SKM-1 (cell line): ENCODE measurements around the gene DCANP1.

Source experiments
- DNase-seq: peaks from one replicate; lab custom pipeline; 2025; ENCODE audit not compliant: unreplicated experiment; lab: John Stamatoyannopoulos, UW

The DCANP1 gene

DNA sequence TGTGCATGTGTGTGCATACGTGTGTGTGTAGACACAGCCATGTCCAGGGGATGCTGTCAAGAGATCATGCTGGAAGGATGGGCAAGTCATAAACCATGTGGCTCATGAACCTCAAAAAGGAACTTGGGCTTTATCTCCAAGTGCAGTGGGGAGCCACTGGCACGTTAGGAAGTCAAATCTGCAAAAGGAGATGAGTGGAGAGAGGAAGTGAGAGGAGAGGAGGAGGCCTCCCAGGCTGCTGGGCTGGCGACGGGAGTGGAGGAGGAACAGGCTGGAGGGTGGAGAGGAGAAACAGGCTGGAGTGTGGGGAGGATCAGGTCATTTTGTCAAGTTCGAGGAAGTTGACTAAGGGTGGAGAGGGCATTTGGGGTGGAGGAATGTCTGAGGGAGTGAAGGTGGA lies 34.2 kb upstream of the DCANP1 start:
- DNase-seq, result peak; percentile 91

DNA sequence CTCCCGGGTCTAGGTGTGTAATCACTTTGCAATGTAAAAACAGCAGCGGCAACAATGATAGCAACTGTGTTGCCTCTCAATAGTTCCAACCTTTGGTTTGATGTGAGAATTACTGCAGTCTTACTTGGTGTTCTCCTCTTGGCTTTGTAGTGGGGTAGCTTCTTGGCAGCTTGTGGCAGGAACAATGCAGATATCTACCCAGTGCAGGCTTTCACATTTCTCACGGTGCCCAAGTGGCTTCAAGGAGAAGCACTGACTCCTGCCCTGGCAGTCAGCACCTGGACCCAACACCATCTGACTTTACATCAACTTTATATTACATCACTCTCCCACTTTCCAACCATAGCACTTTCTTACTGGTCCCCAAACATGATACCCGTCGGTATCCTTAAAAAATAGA lies 33.4 kb upstream of the DCANP1 start:
- no peak for DNase-seq

DNA sequence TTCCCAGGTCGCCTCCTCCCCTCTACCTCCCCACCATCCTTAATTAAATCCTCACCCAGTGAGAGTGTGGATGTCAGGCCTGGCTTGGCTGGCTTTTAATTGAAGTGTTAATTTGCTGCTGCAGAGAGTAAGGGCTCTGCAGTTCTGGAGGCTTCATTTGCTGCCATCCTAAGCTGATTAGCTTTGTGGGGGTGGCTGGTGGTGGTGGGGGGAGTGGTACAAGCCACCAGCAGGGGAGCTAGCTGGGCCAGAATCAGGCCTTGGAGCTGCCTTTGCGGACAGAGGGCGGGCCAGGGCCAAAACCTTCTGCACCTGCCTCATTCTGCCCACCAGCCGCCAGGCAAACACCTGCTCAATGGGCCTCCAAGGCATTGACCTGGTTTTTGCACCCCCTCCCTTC lies 31.8 kb upstream of the DCANP1 start:
- no peak for DNase-seq

- no peak for DNase-seq
These were observed 30.5 kb upstream of the DCANP1 start for GRCh38 chr5:135477613-135478066.

- DNase-seq, result no peak
These were observed 29.8 kb upstream of the DCANP1 start for GRCh38 chr5:135476615-135477581.

- DNase-seq, result no peak
These were observed 27.0 kb upstream of the DCANP1 start for GRCh38 chr5:135473956-135474670.

GRCh38 chr5:135472141-135472540 lies 25.0 kb upstream of the DCANP1 start:
- DNase-seq, result no peak

DNA sequence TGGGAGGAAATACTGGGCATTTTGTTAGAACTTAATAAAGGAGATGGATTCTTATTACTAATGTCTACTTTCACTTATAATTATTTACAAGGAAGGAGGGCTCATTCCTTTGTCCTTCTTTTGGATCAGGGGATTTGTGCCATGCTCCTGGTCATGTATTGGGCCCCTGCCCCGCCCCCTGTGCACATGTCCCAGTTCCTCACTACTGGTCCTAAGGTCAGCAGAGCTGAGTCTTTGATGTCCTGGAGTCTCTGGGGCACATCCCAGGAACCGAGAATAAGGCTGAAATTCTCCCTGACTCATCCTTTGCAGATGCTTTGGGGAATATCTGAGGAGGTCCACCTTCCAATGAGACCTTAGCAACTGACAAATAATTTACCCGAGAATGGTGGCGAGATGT lies 24.6 kb upstream of the DCANP1 start:
- DNase-seq, result no peak

DNA sequence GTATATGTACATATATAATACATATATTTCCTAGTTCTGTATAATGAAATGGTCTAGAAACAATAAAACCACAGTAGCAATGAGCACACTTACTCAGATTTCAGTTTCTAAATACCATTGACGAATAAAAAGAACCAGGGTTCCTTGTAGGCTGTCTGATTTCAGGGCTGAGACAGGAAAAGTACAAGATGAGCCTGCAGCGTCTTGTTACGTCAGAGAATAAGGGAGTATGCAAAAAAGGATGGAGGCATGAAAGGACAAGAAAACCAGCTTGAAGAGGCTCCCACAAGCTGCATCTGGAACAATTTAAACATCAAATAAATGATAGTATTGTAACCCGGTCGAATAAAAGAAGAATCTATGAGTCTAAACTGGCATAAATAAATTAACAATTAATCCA lies 22.8 kb upstream of the DCANP1 start:
- DNase-seq, result no peak

GRCh38 chr5:135468541-135468940 lies 21.4 kb upstream of the DCANP1 start:
- DNase-seq, result no peak

- no peak for DNase-seq
These were observed 20.8 kb upstream of the DCANP1 start for GRCh38 chr5:135467871-135468485.

- DNase-seq, result no peak
These were observed 20.0 kb upstream of the DCANP1 start for GRCh38 chr5:135467051-135467625.

DNA sequence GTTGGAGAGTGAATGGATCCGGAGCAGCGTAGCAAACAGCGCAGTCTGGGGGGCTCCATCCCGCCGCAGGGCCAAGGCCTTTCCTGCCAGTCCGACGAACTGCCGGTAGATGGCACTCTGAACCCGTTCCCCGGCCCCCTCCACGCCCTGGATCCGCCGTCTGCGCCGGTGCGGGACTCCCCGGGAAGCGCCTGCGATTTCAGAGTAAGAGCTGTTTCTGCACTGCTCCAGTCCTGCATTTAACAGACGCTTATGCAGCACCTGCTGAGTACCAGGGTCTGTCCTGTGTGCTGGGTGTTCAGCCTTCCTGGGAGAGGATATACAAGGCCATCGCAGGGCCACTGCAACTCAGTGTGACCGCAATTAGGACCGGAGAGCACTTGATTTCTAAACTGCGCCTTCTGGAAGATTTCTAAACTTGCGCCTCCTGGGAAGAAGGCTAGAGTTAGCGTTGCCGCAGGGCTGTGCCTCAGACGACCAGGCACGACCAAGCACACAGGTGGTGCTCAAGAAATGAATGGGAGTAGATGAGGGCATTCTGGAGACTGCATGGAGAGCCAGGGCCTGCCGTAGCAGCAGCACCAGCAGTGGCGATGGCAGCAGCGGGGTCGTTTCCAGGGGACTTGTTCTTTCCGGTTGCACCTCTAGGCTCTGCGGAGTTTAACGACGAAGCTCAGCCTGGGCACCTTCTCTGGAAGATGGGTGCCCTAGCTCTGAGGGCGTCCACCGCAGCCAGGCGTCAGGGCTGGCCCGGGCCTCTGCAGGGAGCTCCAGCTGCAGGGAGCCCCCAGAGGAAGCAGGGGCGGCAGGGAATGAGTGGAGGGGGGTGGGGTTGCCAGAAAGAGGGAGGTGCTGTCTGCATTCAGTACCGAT lies 19.3 kb upstream of the DCANP1 start:
- DNase-seq, result peak; percentile 63

DNA sequence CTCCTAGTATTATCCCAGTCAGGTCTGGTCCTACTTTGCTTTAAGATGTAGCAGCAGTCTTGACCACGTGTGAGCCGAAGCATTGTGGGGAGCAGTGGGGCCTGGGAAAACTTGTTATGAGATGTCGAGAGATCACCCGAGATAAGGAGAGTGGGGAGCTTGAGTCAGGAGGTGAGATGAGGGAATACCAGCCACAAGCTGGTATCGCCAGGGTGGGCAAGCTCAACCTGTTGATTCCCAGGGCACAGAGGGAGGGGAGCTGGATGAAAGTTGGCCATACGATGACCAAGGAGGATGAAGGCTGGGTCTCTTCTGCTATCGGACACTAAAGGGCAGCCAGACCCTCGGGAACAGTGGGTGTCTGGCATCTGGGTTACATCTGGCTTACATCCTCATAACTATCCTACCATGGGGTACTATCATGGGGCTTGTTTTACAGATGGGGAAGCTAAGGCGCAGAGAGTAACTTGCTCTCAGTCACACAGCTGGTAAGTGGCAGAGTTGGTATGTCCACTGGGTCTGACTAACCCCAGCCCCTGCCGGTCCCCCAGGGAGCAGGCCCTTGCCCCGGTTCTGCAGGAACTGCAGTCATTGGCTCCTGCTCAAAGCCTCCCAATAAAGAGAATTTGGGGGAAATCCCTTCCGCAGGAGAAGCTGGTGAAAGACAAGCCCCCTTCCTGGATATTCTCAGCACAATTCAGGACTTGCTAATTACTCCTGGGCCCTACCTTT lies 18.4 kb upstream of the DCANP1 start:
- no peak for DNase-seq

GRCh38 chr5:135462304-135462703 lies 15.2 kb upstream of the DCANP1 start:
- peak; percentile 70 for DNase-seq

GRCh38 chr5:135461481-135462151 lies 14.5 kb upstream of the DCANP1 start:
- DNase-seq, result no peak

GRCh38 chr5:135460246-135461033 lies 13.3 kb upstream of the DCANP1 start:
- no peak for DNase-seq

- no peak for DNase-seq
These were observed 11.8 kb upstream of the DCANP1 start for GRCh38 chr5:135458921-135459331.
